GM13976 (cell line): ENCODE results near the gene SORCS3.

Experiments used
- DNase-seq: peaks from one replicate; pipeline ENCODE4 v3.0.0; 2012; ENCODE audit warnings: low spot score
- CTCF ChIP-seq: IDR thresholded peaks from 2 replicates; pipeline ENCODE4 v1.5.1; 2012; ENCODE audit warnings: borderline replicate concordance, mild to moderate bottlenecking; ENCODE audit not compliant: insufficient read depth; ENCODE audit errors: extremely low read depth, missing control alignments, control extremely low read depth
- in situ Hi-C: fragments of 300-500 bp; cut with MboI; formaldehyde crosslinking; loops from one replicate; pipeline ENCODE4 v1.12.0; 2022; ENCODE audit warnings: low sequenced_read_pairs, mixed read lengths, inconsistent platforms; ENCODE audit not compliant: unreplicated experiment

SORCS3 gene

GRCh38 chr10:105161767-105162166 is 520.7 kb downstream of the SORCS3 start:
- DNase-seq = no peak
- in situ Hi-C loops = no loop called here
- no peak for TF ChIP-seq CTCF

GRCh38 chr10:105170521-105170920 is 529.4 kb downstream of the SORCS3 start:
- no peak for TF ChIP-seq CTCF
- DNase-seq = no peak
- in situ Hi-C loops = no loop called here

- in situ Hi-C loops = no loop called here
- no peak for TF ChIP-seq CTCF
- no peak for DNase-seq
Measured at GRCh38 chr10:105171945-105172344, 530.9 kb downstream of the SORCS3 start.

- no peak for DNase-seq
- in situ Hi-C loops = no loop called here
- no peak for TF ChIP-seq CTCF
Measured at GRCh38 chr10:105181626-105182025, 540.5 kb downstream of the SORCS3 start.

GRCh38 chr10:105183536-105183935 is 542.4 kb downstream of the SORCS3 start:
- no peak for DNase-seq
- TF ChIP-seq CTCF = no peak
- in situ Hi-C loops = no loop called here

GRCh38 chr10:105185161-105185560 is 544.1 kb downstream of the SORCS3 start:
- in situ Hi-C loops = no loop called here
- no peak for TF ChIP-seq CTCF
- no peak for DNase-seq

GRCh38 chr10:105187243-105187642 is 546.2 kb downstream of the SORCS3 start:
- TF ChIP-seq CTCF = no peak
- DNase-seq = no peak
- in situ Hi-C loops = no loop called here
